GM19463 (cell line): ENCODE data around the gene POP5.

Experiments
- ATAC-seq: cut with Tn5 transposase; IDR thresholded peaks from one replicate; pipeline ENCODE4 v1.9.1; 2021; ENCODE audit warnings: mild to moderate bottlenecking, moderate library complexity; ENCODE audit not compliant: unreplicated experiment

POP5 gene

DNA sequence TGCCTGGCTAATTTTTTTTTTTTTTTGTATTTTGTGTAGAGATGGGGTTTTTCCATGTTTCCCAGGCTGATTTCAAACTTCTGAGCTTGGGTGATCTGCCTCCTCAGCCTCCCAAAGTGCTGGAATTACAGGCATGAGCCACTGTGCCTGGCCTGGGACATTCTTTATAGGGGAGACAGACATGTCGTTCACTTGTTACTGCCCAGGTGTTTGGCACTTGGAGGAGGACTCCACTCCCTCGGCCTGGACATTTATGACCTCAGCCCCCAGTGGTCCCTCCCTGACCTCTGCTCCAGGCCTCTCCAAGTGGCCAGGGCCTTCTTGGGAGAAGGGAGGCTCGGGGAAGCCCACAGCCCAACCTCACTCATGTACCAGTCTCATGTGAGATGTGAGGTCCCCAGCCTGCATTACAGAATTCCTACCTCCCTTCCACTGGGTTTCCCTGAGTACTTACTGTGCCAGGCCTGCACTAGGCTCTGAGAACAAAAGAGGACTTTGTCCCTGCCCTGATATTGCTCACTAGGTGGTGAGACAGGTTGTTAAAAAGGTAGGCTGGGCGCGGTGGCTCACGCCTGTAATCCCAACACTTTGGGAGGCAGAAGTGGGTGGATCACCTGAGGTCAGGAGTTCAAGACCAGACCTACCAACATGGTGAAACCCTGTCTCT lies 9.7 kb upstream of the POP5 start:
- ATAC-seq: no peak

DNA sequence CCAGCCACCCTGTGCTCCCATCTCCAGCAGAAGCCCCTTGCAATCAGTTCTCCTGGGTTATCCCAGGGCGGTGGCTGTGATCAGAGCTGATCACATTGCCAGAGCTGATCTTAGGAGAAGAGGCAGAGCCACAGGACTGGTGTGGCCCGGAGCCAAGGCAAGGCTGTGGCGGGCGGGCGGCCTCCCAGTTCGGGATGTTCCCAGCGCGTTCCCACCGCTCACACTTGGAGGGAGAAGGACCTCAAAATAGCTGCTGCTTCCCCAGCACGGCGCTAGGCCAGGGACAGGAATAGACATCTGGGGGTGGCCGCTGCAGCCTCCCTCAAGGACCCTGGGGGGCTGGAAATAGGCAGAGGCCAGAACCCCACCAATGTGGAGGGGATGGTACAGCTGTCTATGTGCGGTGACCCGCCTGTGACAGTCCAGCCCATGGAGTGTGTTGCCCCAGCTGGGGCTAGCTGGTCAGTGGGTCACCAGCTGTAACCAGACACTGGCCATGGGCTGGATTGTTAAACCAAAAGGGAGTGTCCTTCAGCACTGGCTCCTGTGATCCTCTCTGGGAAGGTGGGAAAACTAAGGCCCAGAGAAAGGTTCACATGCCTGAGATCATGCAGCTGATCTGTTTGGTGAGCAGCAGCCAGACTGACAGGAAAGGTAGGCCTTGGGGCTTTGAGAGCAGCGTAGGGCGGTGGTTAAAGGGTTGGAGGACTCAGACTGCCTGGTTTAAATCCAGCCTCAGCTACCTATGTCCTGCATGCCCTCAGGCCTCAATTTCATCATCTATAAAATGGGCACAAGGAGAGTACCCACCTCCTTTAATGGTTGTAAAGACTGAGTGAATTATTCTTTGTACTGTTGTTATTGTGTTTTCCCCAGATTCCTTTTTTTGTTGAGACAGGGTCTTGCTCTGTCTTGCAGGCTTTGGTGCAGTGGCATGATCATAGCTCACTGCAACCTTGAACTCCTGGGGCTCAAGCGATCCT lies 8.0 kb upstream of the POP5 start:
- ATAC-seq: no peak

DNA sequence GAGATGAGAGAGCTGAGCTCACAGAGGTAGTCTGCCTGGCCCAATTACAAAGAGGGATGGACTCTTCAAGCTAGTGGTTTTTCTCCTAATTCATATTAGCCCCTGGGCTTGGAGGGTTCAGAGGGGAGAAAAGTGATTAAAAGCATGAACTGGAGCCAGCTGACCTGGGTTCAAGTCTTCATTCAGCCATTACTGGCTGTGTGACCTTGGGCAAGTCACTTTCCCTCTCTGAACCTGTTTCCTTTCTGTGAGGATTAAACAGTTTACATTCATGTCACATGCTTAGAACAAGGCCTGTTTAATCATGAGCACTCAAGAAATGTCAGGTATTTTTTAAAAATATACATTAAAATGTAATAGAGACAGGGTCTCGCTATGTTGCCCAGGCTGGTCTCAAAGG lies 7.2 kb upstream of the POP5 start:
- ATAC-seq: no peak

DNA sequence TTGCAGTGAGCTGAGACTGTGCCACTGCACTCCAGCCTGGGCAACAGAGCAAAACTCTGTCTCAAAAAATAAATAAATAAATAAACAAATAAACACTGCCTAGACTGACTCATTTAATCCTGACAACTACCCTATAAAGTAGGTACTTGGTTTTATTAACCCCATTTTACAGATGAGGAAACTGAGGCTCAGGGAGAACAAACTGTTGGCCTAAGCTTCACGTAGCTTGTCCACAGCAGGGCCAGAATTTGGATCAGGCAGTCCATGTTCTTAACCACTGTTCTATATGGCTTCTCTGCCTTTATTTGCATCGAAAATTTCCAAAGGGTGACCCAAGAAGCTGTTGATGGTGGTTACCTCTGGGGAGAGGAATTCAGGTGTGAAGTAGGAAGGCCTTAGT lies 5.7 kb upstream of the POP5 start:
- ATAC-seq: no peak

DNA sequence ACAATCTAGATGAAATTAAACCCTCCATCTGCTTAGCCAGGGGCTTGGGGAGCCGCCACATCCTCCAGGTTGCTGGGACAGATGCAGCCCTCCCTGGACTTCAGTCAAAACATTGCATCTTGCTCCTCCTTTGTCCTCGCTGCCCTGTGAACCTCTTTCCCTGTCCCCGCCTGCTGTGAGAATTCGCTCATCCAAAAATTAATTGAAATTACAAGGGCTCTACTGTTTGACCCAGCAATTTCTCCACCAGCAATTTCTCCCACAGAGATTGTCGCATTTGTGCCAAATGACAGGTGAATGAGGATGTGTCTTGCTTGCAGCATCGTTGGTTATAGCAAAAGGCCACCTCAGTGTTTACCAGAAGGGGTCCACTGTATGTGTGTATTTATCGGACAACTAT lies 5.0 kb upstream of the POP5 start:
- ATAC-seq: no peak

DNA sequence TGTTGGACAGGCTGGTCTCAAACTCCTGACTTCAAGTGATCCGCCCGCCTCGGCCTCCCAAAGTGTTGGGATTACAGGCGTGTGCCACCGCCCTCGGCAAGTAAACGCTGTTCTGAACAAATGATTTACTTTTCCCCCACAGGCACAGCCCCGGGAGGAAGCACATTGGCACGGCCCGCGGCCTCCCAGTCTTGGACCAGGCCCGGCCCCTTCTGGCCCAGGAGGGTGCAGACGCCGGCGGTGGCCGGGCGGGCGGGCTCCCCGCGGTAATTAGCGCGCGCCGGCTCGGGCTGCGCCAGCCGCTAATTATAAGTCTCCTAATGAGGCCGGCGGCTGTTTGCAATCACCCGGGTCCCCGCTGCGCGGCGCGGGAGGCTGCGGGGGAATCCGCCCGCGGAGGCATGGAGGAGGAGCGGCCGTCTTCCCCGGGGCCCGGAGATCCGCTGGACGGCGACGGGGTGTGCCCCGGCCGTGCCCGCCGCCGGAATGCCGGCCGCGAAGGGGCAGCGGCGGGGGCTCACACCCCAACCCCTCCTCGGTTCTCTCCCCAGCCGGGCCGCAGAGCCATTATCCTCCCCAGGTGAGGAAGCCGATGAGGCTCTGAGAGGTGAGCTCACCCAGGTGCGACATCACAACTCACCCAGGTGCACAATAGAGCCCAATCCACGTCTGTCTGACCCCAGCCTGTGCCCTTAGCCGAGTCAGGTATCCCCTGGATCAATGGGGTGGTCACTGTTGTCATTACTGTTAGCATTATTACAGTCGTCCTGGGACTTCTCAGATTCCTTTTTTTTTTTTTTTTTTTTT lies 3.3 kb upstream of the POP5 start:
- no peak for ATAC-seq

DNA sequence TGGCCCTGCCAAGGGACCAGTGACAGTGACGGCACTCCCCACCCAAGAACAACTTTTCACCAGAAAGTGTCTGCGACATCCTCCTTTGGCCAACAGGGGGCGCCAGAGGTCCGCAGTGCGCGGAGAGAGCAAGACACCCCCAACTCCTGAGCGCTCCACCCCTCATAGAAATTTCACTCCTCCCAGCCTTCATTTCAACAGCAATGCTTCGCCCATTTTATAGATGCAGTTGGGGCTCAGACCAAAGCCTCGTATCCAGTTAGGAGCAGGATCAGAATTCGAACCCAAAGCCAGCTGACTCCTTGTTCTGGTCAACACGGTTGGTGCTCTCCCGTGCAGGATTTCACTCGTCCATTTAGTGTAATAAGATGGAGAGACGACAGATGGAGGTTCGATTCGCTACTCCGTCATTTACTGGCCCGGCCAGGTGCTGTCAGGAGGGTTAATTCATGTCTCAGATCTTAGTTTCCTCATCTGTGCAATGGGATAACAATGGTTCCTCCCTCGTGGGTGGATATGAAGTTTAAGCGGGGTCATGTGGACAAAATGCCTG lies 2.4 kb upstream of the POP5 start:
- ATAC-seq: no peak

DNA sequence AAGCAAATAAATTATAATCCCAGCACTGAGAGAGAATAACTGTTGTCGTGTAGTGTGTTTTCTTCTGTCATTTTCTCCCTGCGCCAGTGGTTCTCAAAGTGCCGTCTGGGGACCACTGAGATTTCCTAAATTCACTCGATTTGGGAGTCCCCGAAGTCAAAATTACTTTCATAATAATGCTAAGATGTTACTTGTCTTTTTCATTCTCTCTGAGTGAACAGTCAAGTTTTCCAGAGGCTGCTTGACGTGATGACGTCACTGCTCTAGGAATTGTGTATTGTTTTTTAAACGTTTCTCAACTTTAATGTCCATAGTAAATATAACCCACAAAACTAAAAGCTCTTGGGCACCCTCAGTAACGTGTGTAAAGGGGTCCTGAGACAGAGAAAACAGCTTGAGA lies 796 bp upstream of the POP5 start:
- ATAC-seq: no peak

DNA sequence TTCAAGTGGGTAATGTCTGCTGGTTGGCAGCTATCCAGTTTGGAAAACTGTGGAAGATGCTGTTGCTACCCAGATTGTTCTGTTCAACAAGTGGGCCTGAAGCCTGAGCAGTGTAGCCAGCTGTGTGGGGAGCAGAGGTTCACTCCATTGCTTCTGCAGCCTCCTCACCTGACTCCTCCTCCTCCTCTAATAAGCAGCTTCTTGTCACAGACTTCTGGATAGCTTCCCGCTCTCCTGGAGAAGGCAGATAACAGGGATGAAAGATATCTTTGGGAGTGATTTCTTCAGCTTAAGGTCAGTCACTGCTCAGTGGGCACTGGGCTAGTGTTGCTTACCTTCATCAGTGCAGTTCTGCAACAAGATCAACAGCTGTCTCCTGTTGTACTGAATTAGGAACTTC lies 2.0 kb downstream of the POP5 start:
- ATAC-seq: no peak

DNA sequence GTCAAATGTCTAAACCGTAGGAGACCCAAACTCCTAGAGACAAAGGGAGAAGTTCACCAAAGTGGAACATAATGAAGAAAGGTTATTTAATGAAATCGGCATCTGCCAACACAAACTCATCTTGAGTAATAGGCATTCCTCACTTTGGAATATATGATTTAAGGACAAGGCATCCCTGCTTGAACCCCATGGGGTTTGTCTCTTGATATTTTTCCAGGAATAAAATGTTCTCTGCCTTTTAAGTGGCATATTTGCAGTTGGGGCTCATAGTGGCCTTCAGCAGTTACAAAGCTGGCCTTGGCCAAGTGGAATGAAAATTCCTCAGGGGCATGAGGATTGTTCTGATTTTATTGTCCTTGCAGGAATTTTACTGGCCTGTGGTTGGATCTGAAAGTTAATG lies 7.1 kb downstream of the POP5 start:
- ATAC-seq: no peak

DNA sequence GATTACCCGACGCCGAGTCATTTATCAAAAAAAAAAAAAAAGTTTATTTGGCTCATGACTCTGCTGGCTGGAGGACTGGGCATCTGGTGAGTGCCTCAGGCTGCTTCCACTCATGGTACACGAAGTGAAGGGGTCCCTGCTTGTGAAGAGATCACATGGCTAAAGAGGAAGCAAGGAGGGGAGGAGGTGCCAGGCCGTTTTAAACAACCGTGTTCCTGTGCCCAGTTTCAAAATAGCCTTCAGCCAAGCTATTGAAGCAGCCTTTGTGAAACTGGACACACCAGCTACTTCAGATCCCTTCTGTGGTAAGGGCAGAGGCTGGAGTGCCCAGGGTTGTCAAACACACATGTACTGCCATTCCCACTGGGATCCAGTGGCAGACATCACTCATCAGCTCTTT lies 7.6 kb downstream of the POP5 start:
- no peak for ATAC-seq

DNA sequence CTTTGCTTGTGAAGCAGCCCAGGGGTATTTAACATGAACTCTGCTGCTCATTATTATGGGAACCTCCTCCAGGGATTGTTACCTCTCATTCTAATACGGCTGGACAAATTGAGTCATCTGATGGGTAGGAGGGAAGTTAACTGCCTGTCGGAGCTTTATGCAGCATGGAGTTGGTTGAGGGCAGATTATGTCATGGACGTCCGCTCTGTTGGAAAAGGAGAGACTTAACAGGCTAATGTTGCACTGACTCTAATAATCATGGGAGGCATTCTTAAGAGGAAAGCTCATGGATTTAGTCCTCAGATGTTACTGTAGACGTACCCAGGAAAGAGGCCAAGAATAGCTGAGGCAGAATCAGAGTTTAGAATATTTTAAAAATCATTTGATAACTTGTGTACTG lies 9.9 kb downstream of the POP5 start:
- no peak for ATAC-seq

DNA sequence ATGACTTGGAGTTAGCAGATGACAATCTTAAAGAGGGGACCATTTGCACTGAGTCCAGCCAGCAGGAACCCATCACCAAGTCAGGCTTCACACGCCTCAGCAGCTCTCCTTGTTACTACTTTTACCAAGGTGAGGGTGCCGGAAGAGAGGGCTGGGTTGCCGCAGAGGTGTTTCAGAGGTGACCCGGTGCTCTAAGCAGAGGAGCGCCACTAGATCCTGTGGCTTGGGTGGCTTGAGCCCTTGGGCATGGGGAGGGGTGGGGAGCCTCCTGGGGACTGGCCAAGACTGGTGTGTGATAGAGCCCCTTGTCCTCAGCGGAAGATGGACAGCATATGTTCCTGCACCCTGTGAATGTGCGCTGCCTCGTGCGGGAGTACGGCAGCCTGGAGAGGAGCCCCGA lies 17.7 kb downstream of the POP5 start:
- no peak for ATAC-seq

DNA sequence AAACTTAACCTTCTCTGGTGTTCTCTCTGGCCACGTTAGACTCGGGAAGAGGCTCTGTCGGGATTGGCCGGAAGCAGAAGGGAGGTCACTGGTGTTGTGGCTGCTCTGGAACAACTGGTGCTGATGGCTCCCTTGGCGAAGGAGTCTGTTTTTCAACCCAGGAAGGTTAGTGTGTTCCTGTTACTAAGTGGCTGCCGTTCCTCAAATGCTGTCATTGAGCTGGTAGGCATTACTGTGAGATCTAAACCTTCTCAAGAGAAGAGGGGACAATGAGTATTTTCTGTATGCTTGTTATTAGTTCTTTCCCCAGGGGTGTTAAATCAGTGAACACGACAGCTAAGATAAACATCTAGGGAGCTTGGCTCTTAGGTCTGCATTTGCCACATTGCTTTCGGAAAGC lies 18.3 kb downstream of the POP5 start:
- ATAC-seq: no peak

DNA sequence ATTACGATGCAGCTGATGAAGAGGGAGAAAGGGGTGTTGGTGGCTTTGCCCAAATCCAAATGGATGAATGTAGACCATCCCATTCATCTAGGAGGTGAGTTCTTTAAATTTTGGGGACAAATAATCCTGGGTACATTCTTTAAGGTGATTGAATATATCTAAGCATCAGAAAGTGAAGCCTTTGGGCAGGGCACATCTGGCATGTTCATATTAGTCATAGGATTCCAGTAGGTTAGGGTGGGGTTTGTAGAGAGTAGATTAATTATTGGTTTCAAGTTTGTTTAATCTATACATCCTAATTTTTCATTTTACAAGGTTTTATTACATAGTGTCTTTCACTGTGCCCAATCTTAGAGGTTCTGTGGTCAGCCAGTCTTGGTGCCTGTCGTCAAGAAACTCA lies 23.6 kb downstream of the POP5 start:
- ATAC-seq: no peak

DNA sequence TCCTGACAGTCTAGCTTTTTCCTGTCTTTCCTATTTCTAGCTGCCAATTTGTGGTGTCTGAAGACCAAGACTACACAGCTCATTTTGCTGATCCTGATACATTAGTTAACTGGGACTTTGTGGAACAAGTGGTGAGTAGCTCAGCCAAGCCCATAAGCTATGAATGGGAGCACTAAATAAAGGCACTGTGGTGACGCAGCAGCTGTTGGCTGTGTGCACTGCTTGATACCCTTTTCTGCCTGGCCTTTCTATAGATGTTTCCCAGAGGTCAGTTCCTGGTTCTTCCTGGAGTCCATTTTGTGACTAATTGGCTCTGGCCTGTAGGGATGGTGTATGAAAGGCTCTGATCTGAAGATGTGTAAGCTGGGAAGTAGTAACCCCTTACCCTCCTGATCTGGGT lies 26.5 kb downstream of the POP5 start:
- ATAC-seq: no peak

DNA sequence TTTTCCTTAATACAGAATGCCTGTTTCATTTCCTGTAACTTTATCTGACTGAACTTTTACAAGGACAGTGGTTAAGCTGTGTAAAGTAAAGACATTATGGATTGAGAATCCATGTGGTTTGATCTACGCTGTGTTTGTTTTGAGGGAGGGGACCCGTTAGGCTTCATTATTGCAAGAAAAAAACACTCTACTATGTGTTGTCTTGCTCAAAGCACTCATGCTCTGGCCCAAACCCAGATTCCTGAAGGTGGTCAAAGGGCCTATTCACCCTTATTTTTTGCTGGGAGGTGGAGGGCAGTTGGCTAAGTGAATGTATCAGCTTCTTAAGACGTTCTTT lies 35.2 kb downstream of the POP5 start:
- ATAC-seq: no peak

DNA sequence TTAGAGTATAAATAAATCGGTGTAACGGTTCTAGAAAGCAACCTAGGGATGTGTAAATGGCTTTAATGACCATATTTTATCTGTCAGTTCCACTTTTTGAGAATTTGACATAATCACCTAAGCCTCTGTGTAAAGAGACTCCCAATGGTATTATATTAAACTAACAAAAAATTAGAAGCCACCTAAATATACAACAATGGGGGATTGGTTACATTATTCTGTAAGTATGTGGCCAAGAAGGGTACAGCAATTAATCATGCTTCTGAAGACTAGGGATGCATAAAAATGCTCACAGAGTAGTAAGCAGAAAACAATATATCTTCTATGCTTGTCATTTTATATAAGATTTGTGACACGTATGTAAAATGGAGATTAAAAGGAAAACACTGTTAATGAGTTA lies 36.5 kb downstream of the POP5 start:
- ATAC-seq: no peak

DNA sequence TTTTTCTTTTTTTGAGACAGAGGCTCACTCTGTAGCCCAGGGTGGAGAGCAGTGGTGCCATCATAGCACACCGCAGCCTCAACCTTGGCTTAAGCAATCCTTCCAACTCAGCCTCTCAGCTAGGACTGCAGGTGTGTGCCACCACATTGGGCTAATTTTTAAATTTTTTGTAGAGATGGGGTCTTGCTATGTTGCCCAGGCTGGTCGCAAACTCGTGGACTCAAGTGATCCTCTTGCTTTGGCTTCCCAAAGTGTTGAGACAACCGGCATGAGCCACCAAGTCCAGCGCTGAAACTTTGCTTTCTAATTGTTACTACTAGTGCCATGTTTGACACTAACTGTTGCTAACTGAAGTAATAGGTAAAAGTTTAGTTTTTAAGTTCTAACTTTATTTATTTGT lies 39.0 kb downstream of the POP5 start:
- ATAC-seq: no peak

DNA sequence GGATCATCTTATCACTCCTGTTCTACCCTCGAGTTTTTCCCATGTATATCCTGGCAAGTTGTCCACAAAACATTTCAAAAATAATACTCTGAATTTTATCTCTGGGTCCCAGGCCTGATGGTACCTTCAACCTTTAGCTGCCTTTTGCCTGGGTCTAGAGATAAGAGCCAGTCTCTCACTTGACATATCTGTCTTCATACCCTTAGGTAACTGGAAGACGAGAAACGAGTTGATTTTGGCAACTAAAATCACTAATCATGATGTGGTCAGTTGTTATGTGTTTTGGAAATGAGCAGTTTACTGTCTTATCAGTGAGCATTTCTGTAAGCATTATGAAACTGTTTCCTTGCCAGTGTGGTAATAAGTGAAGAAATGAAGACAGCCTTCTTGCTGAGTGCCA lies 40.8 kb downstream of the POP5 start:
- no peak for ATAC-seq

DNA sequence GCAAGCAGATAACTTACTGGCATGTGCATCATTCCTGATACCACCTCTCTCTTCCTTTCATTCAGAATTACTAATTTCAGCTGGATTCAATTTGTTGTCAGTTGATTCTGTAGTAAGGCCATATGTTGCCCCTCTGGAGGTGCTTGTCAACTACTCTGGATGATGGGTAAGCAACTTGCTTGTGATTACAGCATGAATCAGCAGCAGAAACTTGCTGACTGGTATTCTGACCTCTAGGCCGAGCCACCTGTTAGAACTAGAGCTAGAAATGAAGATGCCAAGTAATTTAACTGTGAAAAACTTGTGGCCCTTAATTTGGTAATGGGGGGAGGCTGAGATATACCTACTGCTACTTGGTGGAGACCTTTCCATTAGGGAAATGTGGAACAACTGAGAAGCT lies 41.9 kb downstream of the POP5 start:
- ATAC-seq: no peak
